KBM-7 (cell line): ENCODE data around the gene TSTD1.
"Not testable (repeated sequence)": the region's sequence is repeated elsewhere in the genome, so short reads cannot be mapped to it uniquely, and the experiment has no call there.

Source experiments
- DNase-seq: peaks from one replicate; pipeline ENCODE4 v3.0.0-alpha.2; 2015
- in situ Hi-C: fragments of 300-500 bp; cut with MboI; formaldehyde crosslinking; loops from 2 replicates; pipeline ENCODE4 v1.14.3; 2020; ENCODE audit warnings: low sequenced_read_pairs, low pct_unique_long_range_greater_than_20kb, mixed read lengths

Gene TSTD1

DNA sequence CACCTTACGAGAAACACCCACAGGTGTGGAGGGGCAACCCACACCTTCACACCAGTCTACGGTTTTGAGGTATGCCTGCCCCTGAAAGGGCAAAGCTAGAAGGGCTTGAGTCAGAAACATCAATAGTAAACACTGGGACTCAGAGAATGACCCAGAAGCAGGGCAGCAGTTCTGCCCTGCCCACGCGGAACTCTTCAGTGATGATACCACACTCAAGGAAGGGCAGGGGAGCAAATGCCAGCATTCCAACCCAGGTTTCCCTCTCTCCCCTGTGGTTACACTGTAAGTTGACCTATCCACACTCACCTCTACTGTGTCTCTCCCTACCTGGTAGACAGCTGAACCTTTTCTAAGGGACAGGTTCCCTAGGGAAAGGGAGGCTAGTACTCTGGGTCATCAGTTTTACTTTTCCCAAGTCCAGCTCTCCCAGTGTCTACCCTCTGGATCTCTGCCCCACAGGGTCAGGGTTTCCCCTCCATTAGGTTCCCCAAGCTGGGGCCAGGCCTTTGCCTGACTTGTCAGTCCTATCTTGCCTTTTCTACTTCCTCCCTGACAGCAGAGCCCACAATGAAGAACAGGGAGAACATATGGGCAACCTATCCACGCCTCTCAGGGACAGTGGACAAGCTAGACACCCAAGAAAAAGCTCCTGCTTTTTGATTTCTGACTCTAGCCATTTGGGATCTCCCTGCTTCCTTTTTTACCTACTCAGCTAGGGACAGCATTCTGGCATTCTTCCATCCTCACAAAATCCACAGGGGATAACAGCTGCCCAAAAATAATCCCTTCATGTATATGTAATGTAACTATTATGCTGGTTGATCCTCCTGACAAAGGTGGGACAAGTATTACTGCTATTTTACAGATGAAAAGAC, 20.8 kb downstream of the TSTD1 start:
- peak; percentile 14 for DNase-seq
- in situ Hi-C loops = no loop called here

DNA sequence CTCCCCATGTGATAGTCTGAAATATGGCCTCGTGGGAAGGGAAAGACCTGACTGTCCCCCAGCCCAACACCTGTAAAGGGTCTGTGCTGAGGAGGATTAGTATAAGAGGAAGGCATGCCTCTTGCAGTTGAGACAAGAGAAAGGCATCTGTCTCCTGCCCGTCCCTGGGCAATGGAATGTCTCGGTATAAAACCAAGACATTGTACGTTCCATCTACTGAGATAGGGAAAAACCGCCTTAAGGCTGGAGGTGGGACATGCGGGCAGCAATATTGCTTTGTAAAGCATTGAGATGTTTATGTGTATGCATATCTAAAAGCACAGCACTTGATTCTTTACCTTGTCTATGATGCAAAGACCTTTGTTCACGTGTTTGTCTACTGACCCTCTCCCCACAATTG, 21.6 kb downstream of the TSTD1 start:
- DNase-seq, in situ Hi-C loops: not testable (repeated sequence)

DNA sequence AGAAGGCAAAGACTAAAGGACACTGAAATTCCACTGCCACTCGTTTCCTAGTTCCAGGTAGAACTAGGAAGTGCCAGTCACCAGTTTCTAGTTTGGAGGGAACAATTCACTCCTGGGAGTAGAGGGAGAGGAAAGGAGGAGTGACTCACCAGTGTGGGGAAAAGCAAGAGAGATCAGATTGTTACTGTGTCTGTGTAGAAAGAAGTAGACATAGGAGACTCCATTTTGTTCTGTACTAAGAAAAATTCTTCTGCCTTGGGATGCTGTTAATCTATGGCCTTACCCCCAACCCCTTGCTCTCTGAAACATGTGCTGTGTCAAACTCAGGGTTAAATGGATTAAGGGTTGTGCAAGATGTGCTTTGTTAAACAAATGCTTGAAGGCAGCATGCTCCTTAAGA, 22.1 kb downstream of the TSTD1 start:
- in situ Hi-C loops, DNase-seq: not testable (repeated sequence)

DNA sequence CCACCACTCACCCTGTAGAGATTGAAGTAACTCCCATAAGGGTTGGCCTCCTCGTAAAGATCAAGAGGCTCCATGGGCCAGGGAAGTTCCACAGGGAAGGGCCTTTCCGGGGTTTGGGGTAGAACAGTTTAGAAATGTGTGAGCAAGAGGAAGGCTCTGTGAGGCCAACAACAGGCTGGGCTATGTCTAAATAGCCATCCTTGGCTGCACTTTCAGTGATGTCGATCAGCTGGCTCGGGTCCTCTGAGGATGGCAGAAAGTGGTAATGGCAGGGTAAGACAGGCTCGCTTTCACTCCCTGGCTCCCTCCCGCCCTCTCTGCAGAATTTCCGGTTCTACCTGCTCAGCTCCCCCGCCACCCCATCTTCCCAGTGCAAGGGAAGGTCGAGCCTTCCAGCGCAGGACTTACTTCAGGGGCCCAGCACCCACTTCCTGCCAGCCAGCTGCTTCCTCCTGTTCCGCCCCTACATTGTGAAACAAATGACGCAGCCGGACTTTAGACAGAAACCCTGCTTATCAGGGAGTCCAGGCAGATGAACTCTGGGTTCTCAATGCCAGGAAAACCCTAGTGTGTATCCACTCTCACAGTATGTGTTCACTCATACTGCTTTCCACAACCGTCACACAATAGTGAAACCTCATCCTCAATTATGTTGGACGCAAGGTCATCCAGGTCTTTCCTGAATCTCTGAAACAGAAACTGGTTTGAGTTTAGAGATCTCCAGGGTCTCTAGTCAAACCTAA, 25.1 kb downstream of the TSTD1 start:
- peak; percentile 97 for DNase-seq
- in situ Hi-C loops = no loop called here

DNA sequence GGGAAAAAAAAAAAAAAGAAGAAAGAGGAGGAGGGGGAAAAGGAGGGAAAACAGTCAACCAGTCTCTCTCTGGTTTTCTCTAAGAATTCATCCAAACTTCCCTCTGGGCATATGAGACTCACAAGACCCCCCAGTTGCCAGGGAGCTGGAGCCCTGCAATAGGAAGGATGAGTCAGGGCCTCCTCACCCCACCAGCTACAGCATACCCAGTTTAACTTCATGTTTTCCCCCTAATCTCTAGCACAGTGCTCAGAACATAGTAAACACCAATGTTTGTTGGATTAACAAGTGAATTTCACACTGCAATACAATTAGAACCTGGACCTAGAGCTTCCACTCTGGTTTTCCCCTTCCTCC, 25.7 kb downstream of the TSTD1 start:
- in situ Hi-C loops = no loop called here
- DNase-seq = no peak

DNA sequence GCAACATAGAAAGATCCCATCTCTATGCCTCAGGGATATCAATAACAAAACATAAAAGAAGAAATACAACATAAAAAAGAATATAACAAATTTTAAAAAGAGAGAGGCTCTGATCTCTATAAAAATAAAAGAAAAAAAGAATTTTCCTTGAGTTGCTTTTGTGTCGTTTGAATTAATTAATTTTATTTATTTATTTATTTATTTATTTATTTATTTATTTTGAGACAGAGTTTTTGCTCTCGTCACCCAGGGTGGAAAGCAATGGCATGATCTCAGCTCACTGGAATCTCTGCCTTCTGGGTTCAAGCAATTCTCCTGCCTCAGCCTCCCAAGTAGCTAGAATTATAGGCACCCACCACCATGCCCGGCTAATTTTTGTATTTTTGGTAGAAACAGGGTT, 26.3 kb downstream of the TSTD1 start:
- no peak for DNase-seq
- in situ Hi-C loops = no loop called here

DNA sequence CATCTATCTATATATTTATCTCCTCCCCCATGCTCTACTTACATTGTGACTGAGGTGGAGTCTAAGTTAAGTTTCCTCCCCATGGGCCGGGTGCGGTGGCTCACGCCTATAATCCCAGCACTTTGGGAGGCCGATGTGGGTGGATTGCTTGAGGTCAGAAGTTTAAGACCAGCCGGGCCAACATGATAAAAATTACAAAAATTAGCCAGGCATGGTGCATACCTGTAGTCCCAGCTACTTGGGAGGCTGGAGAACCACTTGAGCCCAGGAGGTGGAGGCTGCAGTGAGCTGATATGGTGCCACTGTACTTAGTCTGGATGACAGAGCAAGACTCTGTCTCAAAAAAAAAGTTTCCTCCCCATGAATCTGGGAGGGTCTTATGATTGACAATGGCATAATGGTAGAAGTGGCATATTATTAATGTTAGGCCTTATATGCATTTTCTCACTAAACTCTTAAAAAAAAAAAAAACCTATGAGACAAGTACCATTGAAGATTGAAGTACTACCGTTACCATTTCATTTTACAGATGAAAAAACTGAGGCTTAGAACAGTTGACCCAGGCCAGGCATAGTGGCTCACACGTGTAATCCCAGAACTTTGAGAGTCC, 29.1 kb downstream of the TSTD1 start:
- in situ Hi-C loops = no loop called here
- no peak for DNase-seq

DNA sequence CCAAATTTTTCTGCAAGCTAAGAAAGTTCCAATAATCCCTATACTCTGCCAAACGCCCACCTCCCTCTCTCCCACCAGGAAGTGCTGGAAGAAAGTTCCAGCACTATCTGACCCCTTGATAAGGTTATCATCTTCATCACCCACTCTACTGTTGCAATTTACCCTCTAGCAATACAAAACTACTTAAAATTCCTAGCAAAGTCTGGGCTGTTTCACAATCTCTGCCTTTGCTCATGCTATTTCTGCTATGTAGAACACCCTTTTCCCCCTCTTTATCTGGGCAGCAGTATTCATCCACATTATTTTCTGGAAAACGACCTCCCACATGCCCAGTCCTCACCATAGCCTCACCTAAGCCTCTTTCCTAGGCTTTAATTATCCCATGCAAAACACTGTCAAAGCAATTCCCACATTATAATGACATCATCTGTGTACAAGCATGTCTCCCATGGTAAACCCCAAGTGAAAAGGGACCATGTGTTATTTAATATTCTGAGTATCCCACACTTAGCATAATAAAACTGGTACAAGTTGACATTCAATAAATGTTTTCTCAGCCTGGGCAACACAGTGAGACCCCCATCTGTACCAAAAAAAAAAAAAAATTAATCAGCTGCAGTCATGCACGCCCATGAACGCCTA, 29.8 kb downstream of the TSTD1 start:
- in situ Hi-C loops = no loop called here
- DNase-seq = no peak

DNA sequence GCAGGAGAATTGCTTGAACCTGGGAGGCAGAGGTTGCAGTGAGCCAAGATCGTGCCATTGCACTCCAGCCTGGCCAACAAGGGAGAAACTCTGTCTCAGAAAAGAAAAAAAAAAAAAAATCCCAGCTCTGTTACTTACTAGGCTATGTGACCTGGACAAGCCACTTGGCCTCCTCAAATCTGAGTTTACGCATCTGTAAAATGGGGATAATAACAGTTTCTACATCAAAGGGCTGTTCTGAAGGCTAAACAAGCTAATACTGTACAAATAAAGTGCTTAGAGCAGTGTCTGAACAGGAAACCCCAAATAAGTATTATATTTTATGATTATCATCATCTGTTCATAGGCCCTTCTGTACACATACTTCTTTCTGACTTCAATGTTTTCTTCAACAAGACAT, 31.4 kb downstream of the TSTD1 start:
- DNase-seq = no peak
- in situ Hi-C loops = no loop called here

DNA sequence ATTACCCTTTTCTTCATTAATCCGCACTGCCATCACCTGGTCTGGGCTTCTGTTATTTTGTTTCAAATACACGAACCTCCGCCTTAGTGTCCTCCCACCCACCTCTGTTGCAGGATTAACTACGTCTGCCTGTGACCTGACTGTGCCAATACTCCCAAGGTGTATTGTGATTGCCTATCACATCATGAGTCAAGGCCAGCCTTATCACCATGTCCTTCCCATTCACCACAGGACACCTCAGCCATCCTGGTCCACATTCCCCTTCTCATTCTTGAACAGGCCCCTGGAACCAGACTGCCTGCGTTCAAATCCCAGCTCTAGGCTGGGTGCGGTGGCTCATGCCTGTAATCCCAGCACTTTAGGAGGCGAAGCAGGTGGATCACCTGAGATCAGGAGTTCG, 32.2 kb downstream of the TSTD1 start:
- in situ Hi-C loops = no loop called here
- DNase-seq = no peak

DNA sequence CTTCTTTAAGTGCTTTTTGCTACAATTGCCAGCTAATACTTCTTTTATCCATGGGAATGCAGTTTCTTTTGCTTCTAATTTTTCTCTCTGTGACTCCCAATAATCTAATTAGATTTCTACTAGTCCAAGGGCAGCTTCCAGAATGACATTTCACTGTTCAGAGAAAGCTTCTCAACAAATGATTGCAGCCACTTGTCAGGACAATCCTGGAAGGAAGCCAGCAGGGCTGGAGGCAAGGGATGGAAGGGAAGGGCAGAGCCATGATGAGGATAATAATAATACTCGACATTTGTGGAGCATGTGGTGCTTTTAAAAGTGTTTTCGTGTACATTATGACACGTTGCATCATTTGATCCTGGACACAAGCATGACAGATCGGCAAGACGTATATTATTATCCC, 37.2 kb downstream of the TSTD1 start:
- DNase-seq = no peak
- in situ Hi-C loops = no loop called here

DNA sequence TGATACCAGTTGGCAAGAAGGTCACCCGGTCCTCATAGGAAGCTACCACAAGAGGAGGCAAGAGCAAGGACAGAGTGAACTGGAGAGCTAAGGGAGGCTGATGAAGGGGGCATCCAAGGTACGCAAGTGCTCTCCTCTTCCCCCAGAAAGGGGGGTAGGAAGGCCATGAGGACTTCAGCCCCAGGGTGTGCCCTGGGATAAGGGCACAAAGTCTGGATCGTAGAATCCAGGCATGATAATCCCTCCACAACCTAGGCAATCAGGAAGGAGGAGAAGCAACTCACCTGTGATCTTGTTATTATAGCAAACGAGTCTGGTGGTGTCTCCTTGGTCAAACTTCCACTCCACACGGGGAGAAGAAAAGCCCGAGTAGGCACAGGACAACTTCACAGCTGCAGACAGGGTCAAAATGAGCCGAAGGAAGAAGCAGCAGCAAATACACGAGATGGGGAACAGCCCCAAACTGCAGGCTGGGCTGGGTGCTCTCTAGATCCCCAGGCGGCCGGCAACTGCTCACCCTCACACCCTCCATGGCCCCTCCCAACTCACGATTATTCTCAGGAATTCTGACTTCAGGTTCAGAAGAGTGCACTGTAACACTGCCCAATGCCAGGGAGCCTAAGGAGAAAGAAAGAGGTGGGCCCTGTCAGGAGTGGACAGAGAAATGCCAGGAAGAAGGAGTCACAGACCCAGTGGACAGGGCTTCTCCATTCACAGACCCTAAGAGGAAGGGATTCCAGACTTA, 37.9 kb downstream of the TSTD1 start:
- in situ Hi-C loops = no loop called here
- DNase-seq = no peak

DNA sequence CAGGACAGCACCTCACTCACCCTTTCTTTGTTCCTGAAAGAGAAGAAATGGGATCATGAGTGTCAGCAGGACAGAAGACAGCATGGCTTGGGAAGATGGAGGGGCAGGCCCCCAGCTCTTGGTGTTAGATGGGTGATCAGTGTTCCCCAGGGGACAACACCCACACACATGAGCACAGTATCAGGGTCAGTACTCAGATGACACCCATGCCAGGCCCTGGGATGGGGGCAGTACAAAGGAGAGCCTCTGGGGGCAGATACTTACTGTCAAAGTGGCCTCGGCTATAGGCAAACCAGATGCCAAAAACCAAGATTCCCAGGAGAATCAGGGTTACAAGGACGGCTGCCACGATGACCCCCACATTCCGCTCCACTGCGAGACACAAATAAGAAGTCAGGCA, 39.4 kb downstream of the TSTD1 start:
- in situ Hi-C loops = no loop called here
- no peak for DNase-seq

DNA sequence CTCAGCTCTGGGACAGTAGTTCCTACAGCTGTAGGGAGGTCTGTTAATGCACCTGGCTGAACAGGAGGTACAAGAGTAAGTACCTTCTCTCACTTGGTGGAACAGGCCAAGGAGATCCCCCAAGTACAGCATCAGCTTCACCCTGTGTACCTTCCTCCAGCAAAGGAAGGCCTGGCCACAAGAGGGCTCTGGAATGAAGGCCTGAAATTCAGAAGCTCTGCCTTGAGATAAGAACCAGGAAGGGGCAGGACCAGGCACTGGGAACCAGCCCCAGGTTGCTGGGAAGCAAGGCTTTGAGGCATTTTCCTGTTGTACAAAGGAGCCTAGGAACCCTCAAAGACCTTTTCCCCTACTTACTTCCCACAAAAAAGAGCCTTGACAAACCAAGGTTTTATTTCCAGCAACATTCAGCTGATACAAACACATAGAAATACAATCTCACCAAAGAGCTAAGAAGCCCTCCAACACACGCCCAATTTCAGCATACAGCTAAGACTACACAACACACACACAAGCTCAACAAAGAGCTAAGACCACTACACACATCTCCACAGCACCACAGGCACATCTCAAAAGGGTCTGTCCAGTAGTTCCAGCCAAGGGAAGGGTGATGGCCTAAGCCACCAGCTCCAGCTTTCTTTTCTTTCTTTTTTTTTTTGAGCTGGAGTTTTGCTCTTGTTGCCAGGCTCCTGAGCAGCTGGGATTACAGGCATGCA, 41.3 kb downstream of the TSTD1 start:
- peak; percentile 69 for DNase-seq

DNA sequence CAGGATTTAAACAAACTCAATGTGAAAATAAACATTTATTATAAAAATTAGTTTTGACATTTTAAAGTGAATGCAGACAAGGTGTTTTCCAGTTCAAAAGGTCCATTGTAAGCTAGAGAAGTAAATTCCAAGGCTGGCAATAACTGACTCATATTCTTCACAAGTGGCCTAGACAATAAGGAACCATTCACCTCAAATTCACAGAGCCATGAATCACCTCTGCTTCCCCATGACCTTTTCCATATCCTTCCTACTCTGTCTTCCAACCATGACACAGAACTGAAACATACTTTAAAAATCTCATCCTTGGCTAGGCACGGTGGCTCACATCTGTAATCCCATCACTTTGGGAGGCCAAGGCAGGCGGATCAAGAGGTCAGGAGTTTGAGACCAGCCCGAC, 42.6 kb downstream of the TSTD1 start:
- in situ Hi-C loops = no loop called here
- no peak for DNase-seq

More for the DNA sequence above, 41.3 kb downstream of the TSTD1 start:
- in situ Hi-C loops = no loop called here

DNA sequence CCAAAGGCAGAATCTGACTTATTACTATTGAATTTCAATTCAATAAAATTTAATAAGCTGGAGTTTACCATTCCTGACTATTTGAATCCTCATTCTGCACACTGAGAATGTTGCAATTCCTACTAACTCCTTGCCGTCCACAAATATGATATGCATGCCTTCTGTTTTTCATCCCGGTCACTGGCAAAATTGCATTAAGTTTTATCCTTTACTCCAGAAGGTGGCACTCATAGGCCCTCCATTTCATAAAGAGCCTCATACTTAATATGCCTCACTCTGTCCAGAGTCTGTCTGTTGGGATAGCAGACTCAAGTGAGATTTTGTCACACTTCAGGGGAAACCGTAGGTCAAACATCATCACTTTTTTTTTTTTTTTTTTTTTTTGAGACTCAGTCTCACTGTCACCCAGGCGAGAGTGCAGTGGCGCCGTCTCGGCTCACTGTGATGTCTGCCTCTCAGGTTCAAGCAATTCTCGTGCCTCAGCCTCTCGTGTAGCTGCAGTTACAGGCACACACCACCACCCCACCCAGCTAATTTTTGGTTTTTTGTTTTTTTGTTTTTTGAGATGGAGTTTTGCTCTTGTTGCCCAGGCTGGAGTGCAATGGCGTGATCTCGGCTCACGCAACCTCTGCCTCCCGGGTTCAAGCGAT, 45.1 kb downstream of the TSTD1 start:
- in situ Hi-C loops = no loop called here
- peak; percentile 66 for DNase-seq

DNA sequence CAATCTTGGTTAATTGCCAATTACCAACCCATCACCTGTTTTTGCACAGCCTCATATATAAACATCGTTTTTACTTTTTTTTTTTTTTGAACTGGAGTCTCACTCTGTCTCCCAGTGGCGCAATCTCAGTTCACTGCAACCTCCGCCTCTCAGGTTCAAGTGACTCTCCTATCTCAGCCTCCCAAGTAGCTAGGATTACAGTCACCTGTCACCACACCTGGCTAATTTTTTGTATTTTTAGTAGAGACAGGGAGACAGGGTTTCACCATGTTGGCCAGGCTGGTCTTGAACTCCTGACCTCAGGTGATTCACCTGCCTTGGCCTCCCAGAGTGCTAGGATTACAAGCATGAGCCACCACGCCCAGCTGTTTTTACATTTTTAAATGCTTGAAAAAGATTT, 46.7 kb downstream of the TSTD1 start:
- in situ Hi-C loops, DNase-seq: not testable (repeated sequence)
